Measurements from ENCODE around the gene PEX19. TPM values are rescaled to one million over a fixed set of nuclear protein-coding genes. Genes with fewer than 3 reads are reported as not detected.
A peak's percentile ranks its signal among the peaks of the same experiment; 100 is the strongest.
"Not testable (repeated sequence)": the region's sequence is repeated elsewhere in the genome, so short reads cannot be mapped to it uniquely, and the experiment has no call there.

The PEX19 gene
- total and polyA plus RNA-seq, 9 donors: 34.2 to 43.0 (median 41.7) TPM

GRCh38 chr1:160309185-160309557, 24.2 kb upstream of the PEX19 start:
- peaks cover 70% of the 10 kb centered on the region for H3K36me3 ChIP-seq (ENCODE audit: control insufficient read depth, insufficient read depth, low read length)
- H3K4me1 ChIP-seq (ENCODE audit: control insufficient read depth, insufficient read depth, low read length): no peaks in the 10 kb centered on the region
- H3K27me3 ChIP-seq (ENCODE audit: control insufficient read depth, insufficient read depth, low read length): no peaks in the 10 kb centered on the region
- no peak overlapping the region for H3K27ac ChIP-seq (ENCODE audit: low read length)
- DNase-seq: no peak
- H3K9me3 ChIP-seq (replicated peaks; ENCODE audit: control insufficient read depth, low read depth, low read length): no peaks in the 10 kb centered on the region
- H3K4me3 ChIP-seq (ENCODE audit: low read length): no peak overlapping the region

GRCh38 chr1:160308451-160309184, 23.7 kb upstream of the PEX19 start:
- H3K4me3 ChIP-seq (ENCODE audit: low read length): no peak overlapping the region
- H3K4me1 ChIP-seq (ENCODE audit: control insufficient read depth, insufficient read depth, low read length): no peaks in the 10 kb centered on the region
- 86% methylated on average over 1 of the region's 4 CpGs for WGBS (ENCODE audit: insufficient coverage)
- H3K27me3 ChIP-seq (ENCODE audit: control insufficient read depth, insufficient read depth, low read length): no peaks in the 10 kb centered on the region
- no peak for DNase-seq
- no peak overlapping the region for H3K27ac ChIP-seq (ENCODE audit: low read length)
- H3K9me3 ChIP-seq (replicated peaks; ENCODE audit: control insufficient read depth, low read depth, low read length): no peaks in the 10 kb centered on the region
- peaks cover 75% of the 10 kb centered on the region for H3K36me3 ChIP-seq (ENCODE audit: control insufficient read depth, insufficient read depth, low read length)

DNA sequence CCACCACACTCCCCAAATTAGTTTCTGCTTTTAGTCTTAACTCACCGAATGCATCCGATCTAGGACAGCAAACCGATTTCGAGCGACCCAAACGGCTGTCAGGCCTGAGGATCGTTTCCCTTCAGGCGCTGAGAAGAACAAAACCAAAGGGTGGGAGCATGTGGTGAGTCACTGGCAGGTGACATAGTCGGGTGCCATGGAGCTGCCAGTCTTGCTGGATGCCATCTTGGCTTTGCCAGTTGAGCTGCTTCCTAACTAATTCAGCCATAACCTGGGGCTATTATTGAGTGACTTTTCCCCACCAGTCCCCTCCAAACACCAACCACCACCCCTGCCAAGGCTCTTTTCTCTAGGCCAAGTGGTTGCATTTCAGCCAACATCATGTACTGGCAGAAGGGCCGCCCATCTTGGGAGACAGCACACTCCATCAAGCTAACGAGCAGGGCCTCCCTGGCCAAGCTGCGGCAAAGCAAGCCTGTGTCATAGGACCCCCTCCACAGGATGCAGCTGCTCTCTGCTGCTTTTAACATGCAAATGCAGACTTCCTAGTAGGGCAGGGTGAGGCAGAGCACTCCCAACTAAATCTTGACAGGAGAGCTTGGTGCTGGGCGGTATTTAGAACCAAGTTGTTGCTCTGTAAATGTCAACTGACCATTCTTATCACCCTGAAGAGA, 22.3 kb upstream of the PEX19 start:
- H3K4me3 ChIP-seq (ENCODE audit: low read length): no peak overlapping the region
- no peak overlapping the region for H3K27ac ChIP-seq (ENCODE audit: low read length)
- no peak for DNase-seq
- H3K9me3 ChIP-seq (replicated peaks; ENCODE audit: control insufficient read depth, low read depth, low read length): no peaks in the 10 kb centered on the region
- 88% methylated on average over 11 of the region's 13 CpGs for WGBS (ENCODE audit: insufficient coverage)
- no peaks in the 10 kb centered on the region for H3K4me1 ChIP-seq (ENCODE audit: control insufficient read depth, insufficient read depth, low read length)
- peaks cover 66% of the 10 kb centered on the region for H3K36me3 ChIP-seq (ENCODE audit: control insufficient read depth, insufficient read depth, low read length)
- H3K27me3 ChIP-seq (ENCODE audit: control insufficient read depth, insufficient read depth, low read length): no peaks in the 10 kb centered on the region

DNA sequence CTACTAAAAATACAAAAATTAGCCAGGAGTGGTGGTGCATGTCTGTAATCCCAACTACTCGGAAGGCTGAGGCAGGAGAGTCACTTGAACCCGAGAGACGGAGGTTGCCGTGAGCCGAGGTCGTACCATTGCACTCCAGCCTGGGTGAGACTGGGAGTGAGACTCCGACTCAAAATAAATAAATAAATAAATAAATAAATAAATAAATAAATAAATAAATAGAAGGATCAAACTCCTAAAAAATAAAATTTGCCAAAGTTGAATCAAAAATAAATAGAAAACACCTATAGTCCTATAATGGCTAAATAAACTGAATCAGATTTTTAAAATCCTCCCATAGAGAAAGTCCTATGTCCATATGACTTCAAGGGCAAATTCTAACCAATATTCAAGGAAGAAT, 15.2 kb upstream of the PEX19 start:
- H3K27ac ChIP-seq (ENCODE audit: low read length): no peak overlapping the region
- no peak overlapping the region for H3K4me3 ChIP-seq (ENCODE audit: low read length)
- H3K9me3 ChIP-seq (replicated peaks; ENCODE audit: control insufficient read depth, low read depth, low read length): no peaks in the 10 kb centered on the region
- no peak for DNase-seq
- H3K4me1 ChIP-seq (ENCODE audit: control insufficient read depth, insufficient read depth, low read length): no peaks in the 10 kb centered on the region
- peaks cover 48% of the 10 kb centered on the region for H3K36me3 ChIP-seq (ENCODE audit: control insufficient read depth, insufficient read depth, low read length)
- WGBS (ENCODE audit: insufficient coverage): no CpG with 5 or more reads among the region's 7 CpGs
- no peaks in the 10 kb centered on the region for H3K27me3 ChIP-seq (ENCODE audit: control insufficient read depth, insufficient read depth, low read length)

DNA sequence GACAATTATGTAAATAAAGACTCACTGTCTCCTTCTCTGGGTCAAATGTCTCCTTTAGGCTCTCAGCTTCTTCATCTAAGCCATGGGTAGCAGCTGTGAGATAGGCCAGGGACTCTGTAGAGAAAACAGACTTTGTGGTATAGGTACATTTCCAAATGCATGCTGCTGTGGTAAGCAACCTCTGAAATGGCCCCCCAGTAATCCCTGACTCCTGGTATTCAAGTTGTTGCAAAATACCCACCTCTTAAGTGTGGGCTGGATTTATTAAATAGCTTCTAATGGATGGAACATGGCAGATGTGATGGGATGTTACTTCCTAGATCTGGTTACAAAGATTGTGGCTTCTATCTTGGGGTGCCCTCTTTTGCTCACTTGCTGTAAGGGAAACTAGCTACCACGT, 11.1 kb upstream of the PEX19 start:
- no peak overlapping the region for H3K27ac ChIP-seq (ENCODE audit: low read length)
- no CpG with 5 or more reads among the region's 1 CpG for WGBS (ENCODE audit: insufficient coverage)
- H3K4me3 ChIP-seq (ENCODE audit: low read length): no peak overlapping the region
- peaks cover 81% of the 10 kb centered on the region for H3K36me3 ChIP-seq (ENCODE audit: control insufficient read depth, insufficient read depth, low read length)
- no peak for DNase-seq
- no peaks in the 10 kb centered on the region for H3K27me3 ChIP-seq (ENCODE audit: control insufficient read depth, insufficient read depth, low read length)
- no peaks in the 10 kb centered on the region for H3K9me3 ChIP-seq (replicated peaks; ENCODE audit: control insufficient read depth, low read depth, low read length)
- H3K4me1 ChIP-seq (ENCODE audit: control insufficient read depth, insufficient read depth, low read length): peaks cover 5% of the 10 kb centered on the region

GRCh38 chr1:160293020-160293968, 8.4 kb upstream of the PEX19 start:
- Histone ChIP-seq H3K27ac (ENCODE audit: low read length) (no peak overlapping the region), H3K4me3 (ENCODE audit: low read length) (no peak overlapping the region), H3K9me3 (replicated peaks; ENCODE audit: control insufficient read depth, low read depth, low read length) (no peaks in the 10 kb centered on the region), H3K4me1 (ENCODE audit: control insufficient read depth, insufficient read depth, low read length) (peaks cover 5% of the 10 kb centered on the region), H3K36me3 (ENCODE audit: control insufficient read depth, insufficient read depth, low read length) (peaks cover 85% of the 10 kb centered on the region), H3K27me3 (ENCODE audit: control insufficient read depth, insufficient read depth, low read length) (no peaks in the 10 kb centered on the region)
- no peak for DNase-seq
- WGBS (ENCODE audit: insufficient coverage): 100% methylated on average over 3 of the region's 8 CpGs

GRCh38 chr1:160291248-160292220, 6.6 kb upstream of the PEX19 start:
- DNase-seq: peak; percentile 69
- WGBS (ENCODE audit: insufficient coverage): 65% methylated on average over 5 of the region's 11 CpGs

DNA sequence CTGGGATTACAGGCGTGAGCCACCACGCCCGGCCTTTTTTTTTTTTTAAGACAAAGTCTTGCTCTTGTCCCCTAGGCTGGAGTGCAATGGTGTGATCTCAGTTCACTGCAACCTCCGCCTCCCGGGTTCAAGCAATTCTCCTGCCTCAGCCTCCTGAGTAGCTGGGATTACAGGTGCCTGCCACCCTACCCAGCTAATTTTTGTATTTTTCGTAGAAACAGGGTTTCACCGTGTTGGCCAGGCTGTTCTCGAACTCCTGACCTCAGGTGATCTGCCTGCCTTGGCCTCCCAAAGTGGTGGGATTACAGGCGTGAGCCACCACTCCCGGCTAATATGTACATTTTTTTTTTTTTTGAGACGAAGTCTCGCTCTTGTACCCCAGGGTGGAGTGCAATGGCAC, 2.8 kb upstream of the PEX19 start:
- H3K4me1 ChIP-seq (ENCODE audit: control insufficient read depth, insufficient read depth, low read length): peaks cover 23% of the 10 kb centered on the region
- H3K27me3 ChIP-seq (ENCODE audit: control insufficient read depth, insufficient read depth, low read length); H3K4me3 ChIP-seq (ENCODE audit: low read length); H3K9me3 ChIP-seq (replicated peaks; ENCODE audit: control insufficient read depth, low read depth, low read length); DNase-seq; H3K27ac ChIP-seq (ENCODE audit: low read length): not testable (repeated sequence)
- peaks cover 40% of the 10 kb centered on the region for H3K36me3 ChIP-seq (ENCODE audit: control insufficient read depth, insufficient read depth, low read length)
- WGBS (ENCODE audit: insufficient coverage): 90% methylated on average over 5 of the region's 12 CpGs

More at GRCh38 chr1:160291248-160292220, 6.6 kb upstream of the PEX19 start:
- Histone ChIP-seq H3K4me3 (ENCODE audit: low read length) (no peak overlapping the region), H3K27me3 (ENCODE audit: control insufficient read depth, insufficient read depth, low read length) (no peaks in the 10 kb centered on the region), H3K9me3 (replicated peaks; ENCODE audit: control insufficient read depth, low read depth, low read length) (no peaks in the 10 kb centered on the region), H3K27ac (ENCODE audit: low read length) (no peak overlapping the region), H3K36me3 (ENCODE audit: control insufficient read depth, insufficient read depth, low read length) (peaks cover 70% of the 10 kb centered on the region), H3K4me1 (ENCODE audit: control insufficient read depth, insufficient read depth, low read length) (peaks cover 5% of the 10 kb centered on the region)

DNA sequence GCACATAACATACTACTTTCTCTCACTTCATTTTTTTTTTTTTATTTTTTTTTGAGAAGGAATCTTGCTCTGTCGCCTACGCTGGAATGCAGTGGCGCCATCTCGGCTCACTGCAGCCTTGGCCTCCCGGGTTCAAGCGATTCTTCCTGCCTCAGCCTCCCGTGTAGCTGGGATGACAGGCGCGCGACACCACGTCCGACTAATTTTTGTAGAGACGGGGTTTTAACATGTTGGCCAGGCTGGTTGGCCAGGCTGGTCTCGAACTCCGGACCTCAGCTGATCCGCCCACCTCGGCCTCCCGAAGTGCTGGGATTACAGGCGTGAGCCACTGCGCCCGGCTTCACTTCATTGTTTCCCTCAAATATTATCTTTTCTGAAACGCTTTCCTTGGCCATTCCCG, 573 bp upstream of the PEX19 start:
- no peaks in the 10 kb centered on the region for H3K9me3 ChIP-seq (replicated peaks; ENCODE audit: control insufficient read depth, low read depth, low read length)
- WGBS (ENCODE audit: insufficient coverage): 79% methylated on average over 22 of the region's 23 CpGs
- H3K4me1 ChIP-seq (ENCODE audit: control insufficient read depth, insufficient read depth, low read length): peaks cover 18% of the 10 kb centered on the region
- no peaks in the 10 kb centered on the region for H3K27me3 ChIP-seq (ENCODE audit: control insufficient read depth, insufficient read depth, low read length)
- no peak overlapping the region for H3K27ac ChIP-seq (ENCODE audit: low read length)
- no peak overlapping the region for H3K4me3 ChIP-seq (ENCODE audit: low read length)
- peaks cover 39% of the 10 kb centered on the region for H3K36me3 ChIP-seq (ENCODE audit: control insufficient read depth, insufficient read depth, low read length)
- DNase-seq: no peak

Measured in muscle of leg (tissue), 11 donors.